Neuronal stem cell (in vitro differentiated cells): ENCODE data around the gene WNT3A.
"Not testable (repeated sequence)": the region's sequence is repeated elsewhere in the genome, so short reads cannot be mapped to it uniquely, and the experiment has no call there.

Experiments
- DNase-seq: peaks from one replicate; pipeline ENCODE4 v3.0.0-alpha.2; 2013; ENCODE audit warnings: low spot score
- H2AFZ ChIP-seq: one replicate; pipeline ENCODE4 v1.6.1; 2013; ENCODE audit warnings: mild to moderate bottlenecking, low read length, inconsistent platforms
- H2AK5ac ChIP-seq: 2 replicates; pipeline ENCODE4 v1.6.1; 2013; ENCODE audit warnings: low read depth, mild to moderate bottlenecking, inconsistent platforms, low read length, moderate library complexity, mixed read lengths
- H2BK120ac ChIP-seq: 2 replicates; pipeline ENCODE4 v1.6.1; 2013; ENCODE audit warnings: low read depth, mild to moderate bottlenecking, inconsistent platforms, low read length, moderate library complexity, mixed read lengths
- H2BK12ac ChIP-seq: one replicate; pipeline ENCODE4 v1.6.1; 2013; ENCODE audit warnings: low read length, inconsistent platforms
- H2BK15ac ChIP-seq: 2 replicates; pipeline ENCODE4 v1.6.1; 2013; ENCODE audit warnings: mild to moderate bottlenecking, low read length, inconsistent platforms, mixed read lengths
- H2BK5ac ChIP-seq: one replicate; pipeline ENCODE4 v1.6.1; 2013; ENCODE audit warnings: inconsistent platforms, mild to moderate bottlenecking, low read length, moderate library complexity
- H3K14ac ChIP-seq: one replicate; pipeline ENCODE4 v1.6.1; 2013; ENCODE audit warnings: low read length, inconsistent platforms
- H3K18ac ChIP-seq: 2 replicates; pipeline ENCODE4 v1.6.1; 2013; ENCODE audit warnings: low read length, inconsistent platforms
- H3K23ac ChIP-seq: 2 replicates; pipeline ENCODE4 v1.6.1; 2013; ENCODE audit warnings: low read depth, mild to moderate bottlenecking, mixed read lengths, low read length, inconsistent platforms; ENCODE audit not compliant: poor library complexity
- H3K27ac ChIP-seq: replicated peaks from 3 replicates; pipeline ENCODE4 v1.5.1; 2013; ENCODE audit warnings: low read length, inconsistent platforms
- H3K27me3 ChIP-seq, 3 experiments: 2 replicates each; pipeline ENCODE4 v1.6.1; 2013; ENCODE audit warnings: low read length in 3 of 3, mild to moderate bottlenecking in 2 of 3, inconsistent platforms in 1 of 3, low read depth in 1 of 3, mixed read lengths in 1 of 3, moderate library complexity in 1 of 3; ENCODE audit not compliant: control insufficient read depth in 3 of 3, insufficient read depth in 3 of 3
- H3K36me3 ChIP-seq, 2 donors: replicated peaks in 1 of 2; 2 replicates each; pipeline ENCODE4 v1.6.1; 2013; ENCODE audit warnings: low read length in 2 of 2; ENCODE audit not compliant: control insufficient read depth in 2 of 2, insufficient read depth in 2 of 2
- H3K4ac ChIP-seq: 2 replicates; pipeline ENCODE4 v1.6.1; 2013; ENCODE audit warnings: inconsistent platforms, mild to moderate bottlenecking, low read length, moderate library complexity
- H3K4me1 ChIP-seq, 2 donors: 1 replicate in 1 of 2; 2 replicates in 1 of 2; pipeline ENCODE4 v1.6.1; 2013; ENCODE audit warnings: low read length in 2 of 2, low read depth in 1 of 2; ENCODE audit not compliant: control insufficient read depth in 2 of 2, insufficient read depth in 1 of 2
- H3K4me2 ChIP-seq: one replicate; pipeline ENCODE4 v1.6.1; 2013; ENCODE audit warnings: mild to moderate bottlenecking, low read length, inconsistent platforms; ENCODE audit not compliant: insufficient read depth, poor library complexity, severe bottlenecking
- H3K4me3 ChIP-seq, 2 donors: 2 replicates each; pipeline ENCODE4 v1.5.1; 2013; ENCODE audit warnings: low read length in 2 of 2, mild to moderate bottlenecking in 2 of 2, inconsistent platforms in 1 of 2, moderate library complexity in 1 of 2
- H3K79me1 ChIP-seq: one replicate; pipeline ENCODE4 v1.6.1; 2013; ENCODE audit warnings: low read depth, mild to moderate bottlenecking, inconsistent platforms, low read length, moderate library complexity
- H3K9ac ChIP-seq: one replicate; pipeline ENCODE4 v1.6.1; 2013; ENCODE audit warnings: mild to moderate bottlenecking, low read depth, low read length, inconsistent platforms; ENCODE audit not compliant: poor library complexity
- H3K9me3 ChIP-seq, 2 donors: replicated peaks in 1 of 2; 2 replicates each; pipeline versions ENCODE3 to v1.6.1; 2013; ENCODE audit warnings: low read length in 2 of 2, mild to moderate bottlenecking in 2 of 2, inconsistent platforms in 1 of 2, low read depth in 1 of 2, mixed read lengths in 1 of 2, moderate library complexity in 1 of 2; ENCODE audit not compliant: control insufficient read depth in 2 of 2, insufficient read depth in 1 of 2
- H4K8ac ChIP-seq: one replicate; pipeline ENCODE4 v1.6.1; 2013; ENCODE audit warnings: low read depth, mild to moderate bottlenecking, inconsistent platforms, low read length, moderate library complexity
- H4K91ac ChIP-seq: one replicate; pipeline ENCODE4 v1.6.1; 2013; ENCODE audit warnings: low read length, low read depth, mild to moderate bottlenecking, inconsistent platforms; ENCODE audit not compliant: poor library complexity
- WGBS, 2 donors: extraction: QIAGEN DNeasy Blood & Tissue Kit; methylation state at CpG; one replicate each; pipeline ENCODE4 v1.1.7; 2013; ENCODE audit warnings: missing lambda C conversion rate in 2 of 2, mixed read lengths in 1 of 2; ENCODE audit not compliant: insufficient read length in 2 of 2, insufficient replicate concordance in 1 of 2; ENCODE audit errors: extremely low coverage in 2 of 2; 5-methylcytosine and 5-hydroxymethylcytosine counted together

Gene WNT3A

DNA sequence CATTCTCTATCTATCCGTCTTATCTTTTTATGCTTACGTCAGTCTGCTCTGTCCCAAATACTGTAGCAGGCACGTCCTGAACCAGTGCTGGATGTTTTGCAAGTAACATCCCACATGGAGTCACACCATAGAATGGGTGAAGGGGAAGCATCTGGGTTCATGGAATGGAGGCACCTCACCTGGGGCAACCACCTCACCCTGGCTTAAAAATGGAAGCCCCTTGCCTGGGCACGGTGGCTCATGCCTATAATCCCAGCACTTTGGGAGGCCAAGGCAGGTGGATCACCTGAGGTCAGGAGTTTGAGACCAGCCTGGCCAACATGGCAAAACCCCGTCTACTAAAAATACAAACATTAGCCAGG, 12.9 kb downstream of the WNT3A start:
- WGBS, 2 donors, result 100% methylated on average over 1 of the region's 5 CpGs; no CpG with 5 or more reads in 1 of the 2 donors
- not testable (repeated sequence) for H3K36me3 ChIP-seq, H2BK12ac ChIP-seq, H3K14ac ChIP-seq, H2BK15ac ChIP-seq, H2BK120ac ChIP-seq, H3K4ac ChIP-seq, H3K27ac ChIP-seq, H3K23ac ChIP-seq, DNase-seq, H3K9ac ChIP-seq, H4K8ac ChIP-seq, H3K4me1 ChIP-seq, H3K4me2 ChIP-seq, H4K91ac ChIP-seq, H2AFZ ChIP-seq, H3K4me3 ChIP-seq, H3K79me1 ChIP-seq, H3K9me3 ChIP-seq, H2AK5ac ChIP-seq, H2BK5ac ChIP-seq, H3K18ac ChIP-seq
- peaks cover 0 to 15% (median 4%) of the 10 kb centered on the region in 3 experiments for H3K27me3 ChIP-seq

DNA sequence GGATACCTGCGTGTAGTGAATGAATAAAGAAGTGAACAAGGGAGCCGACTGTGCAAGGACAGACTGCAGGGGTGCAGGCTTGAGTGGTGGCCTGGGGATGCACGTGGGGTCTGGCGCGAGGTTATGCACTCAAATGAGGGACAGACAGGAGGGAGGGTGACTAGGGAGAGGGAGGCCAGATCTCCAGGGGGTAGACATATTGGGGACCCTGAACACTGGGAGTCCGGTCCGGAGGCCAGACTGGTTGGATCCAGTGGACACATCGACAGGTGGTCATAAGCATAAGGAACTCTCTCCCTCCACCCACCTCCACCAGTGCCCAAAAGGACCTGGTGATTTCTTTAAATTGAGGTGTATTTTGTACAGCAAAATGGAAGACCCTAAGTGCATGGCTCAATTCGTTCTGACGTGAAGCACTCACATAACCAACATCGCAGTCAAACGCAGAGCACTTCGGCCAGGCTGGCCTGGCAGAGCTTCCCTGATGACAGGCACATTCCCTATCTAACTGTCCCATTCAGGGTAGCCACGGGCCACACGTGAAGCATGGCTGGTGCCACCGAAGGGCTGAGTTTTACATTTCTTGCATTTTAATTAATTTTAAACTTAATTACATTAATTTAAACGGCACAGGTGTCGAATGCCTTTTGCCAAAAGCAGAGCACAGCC, 14.0 kb downstream of the WNT3A start:
- Histone ChIP-seq H2AK5ac (no peak overlapping the region), H2AFZ (no peak overlapping the region), H3K27ac (no peak overlapping the region), H3K14ac (no peak overlapping the region), H3K4me1 (no peaks in the 10 kb centered on the region), H4K91ac (no peak overlapping the region), H3K4me3 (no peak overlapping the region), H3K9me3 (no peaks in the 10 kb centered on the region), H3K9ac (no peak overlapping the region), H3K4me2 (no peak overlapping the region), H4K8ac (peak overlapping the region; percentile 75), H2BK120ac (no peak overlapping the region), H2BK12ac (no peak overlapping the region), H2BK5ac (no peak overlapping the region), H3K27me3 (peaks cover 0 to 10% (median 4%) of the 10 kb centered on the region in 3 experiments), H3K18ac (no peak overlapping the region), H3K79me1 (no peaks in the 10 kb centered on the region), H3K4ac (no peak overlapping the region), H2BK15ac (no peak overlapping the region), H3K23ac (no peak overlapping the region), H3K36me3 (no peaks in the 10 kb centered on the region)
- DNase-seq, result no peak
- no CpG with 5 or more reads among the region's 18 CpGs for WGBS, 2 donors

DNA sequence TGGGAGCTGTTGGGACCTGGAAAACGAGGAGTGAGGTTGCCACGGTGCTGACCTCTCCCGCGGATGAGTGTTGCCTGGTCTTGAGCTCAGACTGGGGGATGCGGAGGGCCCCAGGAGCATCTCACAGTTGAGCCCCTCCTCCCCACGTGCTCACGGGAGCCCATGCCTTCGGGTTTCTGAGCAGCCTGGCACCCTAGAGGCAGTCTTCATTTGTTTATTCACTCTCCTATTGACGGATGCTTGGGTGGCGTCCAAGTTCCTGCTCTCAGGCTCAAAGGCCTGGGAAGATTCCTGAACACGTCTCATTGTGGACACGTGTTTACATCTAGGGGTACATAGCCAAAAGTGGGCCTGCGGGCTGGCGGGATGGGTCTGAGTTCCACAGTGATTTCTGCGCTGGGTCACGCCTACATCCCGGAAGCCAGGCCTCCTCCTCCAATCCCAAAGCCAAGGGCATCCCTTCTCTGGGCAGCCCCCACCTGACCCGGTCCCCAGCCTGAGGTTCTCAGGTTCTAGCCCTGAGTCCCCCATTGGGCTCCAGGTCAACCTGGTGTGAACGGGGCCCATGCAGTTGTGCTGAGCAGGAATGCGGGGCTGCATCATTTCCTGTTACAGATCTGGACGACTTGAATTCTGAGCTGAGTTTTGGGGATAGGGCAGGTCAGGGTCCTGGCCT, 14.7 kb downstream of the WNT3A start:
- Histone ChIP-seq H2AFZ (no peak overlapping the region), H2AK5ac (no peak overlapping the region), H3K14ac (no peak overlapping the region), H3K79me1 (no peaks in the 10 kb centered on the region), H3K23ac (no peak overlapping the region), H3K27me3 (peaks cover 0 to 10% (median 4%) of the 10 kb centered on the region in 3 experiments), H2BK12ac (no peak overlapping the region), H3K4me3 (no peak overlapping the region), H2BK120ac (no peak overlapping the region), H3K36me3 (no peaks in the 10 kb centered on the region), H3K27ac (no peak overlapping the region), H2BK5ac (no peak overlapping the region), H3K4me2 (no peak overlapping the region), H3K4ac (no peak overlapping the region), H3K9ac (no peak overlapping the region), H3K4me1 (no peaks in the 10 kb centered on the region), H4K91ac (no peak overlapping the region), H4K8ac (no peak overlapping the region), H2BK15ac (no peak overlapping the region), H3K9me3 (no peaks in the 10 kb centered on the region), H3K18ac (no peak overlapping the region)
- no peak for DNase-seq
- WGBS, 2 donors, result no CpG with 5 or more reads among the region's 21 CpGs

DNA sequence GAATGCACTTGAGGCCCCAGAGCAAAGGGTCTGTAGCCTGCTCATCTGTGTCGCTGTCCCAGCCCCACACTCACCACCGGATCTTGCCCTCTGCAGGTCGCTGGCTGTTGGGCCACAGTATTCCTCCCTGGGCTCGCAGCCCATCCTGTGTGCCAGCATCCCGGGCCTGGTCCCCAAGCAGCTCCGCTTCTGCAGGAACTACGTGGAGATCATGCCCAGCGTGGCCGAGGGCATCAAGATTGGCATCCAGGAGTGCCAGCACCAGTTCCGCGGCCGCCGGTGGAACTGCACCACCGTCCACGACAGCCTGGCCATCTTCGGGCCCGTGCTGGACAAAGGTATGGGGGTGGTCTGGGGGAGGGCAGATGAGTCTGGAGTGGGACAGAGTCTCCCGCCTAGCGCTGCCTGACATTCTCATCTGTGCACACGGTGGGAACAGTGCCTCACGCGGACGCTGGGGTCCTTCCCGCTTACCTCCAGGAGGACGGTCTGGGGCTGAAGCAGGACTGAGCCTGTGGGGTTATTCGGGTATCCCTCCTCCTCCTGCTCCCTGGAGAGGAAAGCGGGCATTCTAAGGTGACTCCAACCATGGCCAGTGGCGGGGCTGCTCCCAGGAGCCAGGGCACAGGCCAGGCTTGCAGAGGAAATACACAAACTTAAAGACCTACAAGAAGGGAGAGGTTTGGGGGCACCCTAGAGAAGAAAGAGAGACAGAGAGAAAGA, 15.9 kb downstream of the WNT3A start:
- Histone ChIP-seq H2BK15ac (no peak overlapping the region), H4K8ac (no peak overlapping the region), H3K18ac (peak overlapping the region; percentile 7), H3K27ac (no peak overlapping the region), H3K23ac (peak overlapping the region; percentile 44), H2BK5ac (no peak overlapping the region), H3K9ac (no peak overlapping the region), H3K36me3 (no peaks in the 10 kb centered on the region), H3K4me3 (no peak overlapping the region), H3K4ac (no peak overlapping the region), H4K91ac (no peak overlapping the region), H3K4me2 (no peak overlapping the region), H2AFZ (no peak overlapping the region), H3K9me3 (no peaks in the 10 kb centered on the region), H2BK120ac (no peak overlapping the region), H3K27me3 (peaks cover 0 to 10% (median 4%) of the 10 kb centered on the region in 3 experiments), H3K14ac (peak overlapping the region; percentile 59), H2BK12ac (peak overlapping the region; percentile 33), H3K79me1 (no peaks in the 10 kb centered on the region), H3K4me1 (no peaks in the 10 kb centered on the region), H2AK5ac (no peak overlapping the region)
- no peak for DNase-seq
- WGBS, 2 donors, result no CpG with 5 or more reads among the region's 28 CpGs
